SK-N-SH treated with all-trans-retinoic acid at 6 μM for 48 hours (cell line): Measurements from ENCODE around the gene IL10RA.

ENCODE experiments used
- GLIS3 ChIP-seq: fragments of 250-450 bp; sonication (Bioruptor Pico); IDR thresholded peaks from 2 replicates; pipeline ENCODE4 v1.5.0; 2020; ENCODE audit warnings: mild to moderate bottlenecking, moderate library complexity
- OSR1 ChIP-seq: fragments of 250-450 bp; sonication (Bioruptor Pico); IDR thresholded peaks from 2 replicates; pipeline ENCODE4 v1.8.0; 2022; ENCODE audit warnings: moderate library complexity, mild to moderate bottlenecking, inconsistent platforms
- RARB ChIP-seq: fragments of 250-450 bp; sonication (Bioruptor Pico); IDR thresholded peaks from 2 replicates; pipeline ENCODE4 v1.8.0; 2021; ENCODE audit warnings: mild to moderate bottlenecking, moderate library complexity
- TCF4 ChIP-seq: fragments of 250-450 bp; sonication (Bioruptor Pico); IDR thresholded peaks from 2 replicates; pipeline ENCODE4 v1.8.0; 2021; ENCODE audit warnings: mild to moderate bottlenecking, moderate library complexity, borderline replicate concordance
- TSHZ2 ChIP-seq: fragments of 250-450 bp; sonication (Bioruptor Pico); IDR thresholded peaks from 2 replicates; pipeline ENCODE4 v1.5.0; 2020; ENCODE audit warnings: mild to moderate bottlenecking, moderate library complexity
- ZFP3 ChIP-seq: fragments of 250-450 bp; sonication (Bioruptor Pico); IDR thresholded peaks from 2 replicates; pipeline ENCODE4 v1.5.0; 2020; ENCODE audit warnings: mild to moderate bottlenecking, moderate library complexity
- ZNF70 ChIP-seq: fragments of 450-650 bp; formaldehyde crosslinking; IDR thresholded peaks from 2 replicates; pipeline ENCODE4 v1.5.0; 2020; ENCODE audit warnings: mild to moderate bottlenecking, moderate library complexity
- TF ChIP-seq, protein P1 (sequence below): fragments of 250-450 bp; sonication (Bioruptor Pico); IDR thresholded peaks from 2 replicates; pipeline ENCODE4 v1.8.0; 2021; ENCODE audit warnings: low read depth, mild to moderate bottlenecking, moderate library complexity, borderline replicate concordance
- TF ChIP-seq, protein P2 (sequence below): fragments of 250-450 bp; sonication (Bioruptor Pico); IDR thresholded peaks from 2 replicates; pipeline ENCODE4 v1.8.0; 2020; ENCODE audit warnings: mild to moderate bottlenecking, moderate library complexity, borderline replicate concordance

GRCh38 chr11:118047749-118048148 is 61.6 kb downstream of the IL10RA start:
- no peak for TF ChIP-seq OSR1 (CRISPR knock-in tag)
- TF ChIP-seq ZNF70 (CRISPR knock-in tag) = no peak
- no peak for TF ChIP-seq GLIS3
- no peak for TF ChIP-seq TSHZ2
- TF ChIP-seq, protein P1, sequence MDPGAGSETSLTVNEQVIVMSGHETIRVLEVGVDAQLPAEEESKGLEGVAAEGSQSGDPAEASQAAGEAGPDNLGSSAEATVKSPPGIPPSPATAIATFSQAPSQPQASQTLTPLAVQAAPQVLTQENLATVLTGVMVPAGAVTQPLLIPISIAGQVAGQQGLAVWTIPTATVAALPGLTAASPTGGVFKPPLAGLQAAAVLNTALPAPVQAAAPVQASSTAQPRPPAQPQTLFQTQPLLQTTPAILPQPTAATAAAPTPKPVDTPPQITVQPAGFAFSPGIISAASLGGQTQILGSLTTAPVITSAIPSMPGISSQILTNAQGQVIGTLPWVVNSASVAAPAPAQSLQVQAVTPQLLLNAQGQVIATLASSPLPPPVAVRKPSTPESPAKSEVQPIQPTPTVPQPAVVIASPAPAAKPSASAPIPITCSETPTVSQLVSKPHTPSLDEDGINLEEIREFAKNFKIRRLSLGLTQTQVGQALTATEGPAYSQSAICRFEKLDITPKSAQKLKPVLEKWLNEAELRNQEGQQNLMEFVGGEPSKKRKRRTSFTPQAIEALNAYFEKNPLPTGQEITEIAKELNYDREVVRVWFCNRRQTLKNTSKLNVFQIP = no peak
- TF ChIP-seq, protein P2, sequence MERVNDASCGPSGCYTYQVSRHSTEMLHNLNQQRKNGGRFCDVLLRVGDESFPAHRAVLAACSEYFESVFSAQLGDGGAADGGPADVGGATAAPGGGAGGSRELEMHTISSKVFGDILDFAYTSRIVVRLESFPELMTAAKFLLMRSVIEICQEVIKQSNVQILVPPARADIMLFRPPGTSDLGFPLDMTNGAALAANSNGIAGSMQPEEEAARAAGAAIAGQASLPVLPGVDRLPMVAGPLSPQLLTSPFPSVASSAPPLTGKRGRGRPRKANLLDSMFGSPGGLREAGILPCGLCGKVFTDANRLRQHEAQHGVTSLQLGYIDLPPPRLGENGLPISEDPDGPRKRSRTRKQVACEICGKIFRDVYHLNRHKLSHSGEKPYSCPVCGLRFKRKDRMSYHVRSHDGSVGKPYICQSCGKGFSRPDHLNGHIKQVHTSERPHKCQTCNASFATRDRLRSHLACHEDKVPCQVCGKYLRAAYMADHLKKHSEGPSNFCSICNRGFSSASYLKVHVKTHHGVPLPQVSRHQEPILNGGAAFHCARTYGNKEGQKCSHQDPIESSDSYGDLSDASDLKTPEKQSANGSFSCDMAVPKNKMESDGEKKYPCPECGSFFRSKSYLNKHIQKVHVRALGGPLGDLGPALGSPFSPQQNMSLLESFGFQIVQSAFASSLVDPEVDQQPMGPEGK (CRISPR knock-in tag) = no peak
- no peak for TF ChIP-seq RARB (CRISPR knock-in tag)
- TF ChIP-seq ZFP3 (CRISPR knock-in tag) = no peak
- no peak for TF ChIP-seq TCF4 (CRISPR knock-in tag)
